ENCODE data around the gene RNF224.

DNA sequence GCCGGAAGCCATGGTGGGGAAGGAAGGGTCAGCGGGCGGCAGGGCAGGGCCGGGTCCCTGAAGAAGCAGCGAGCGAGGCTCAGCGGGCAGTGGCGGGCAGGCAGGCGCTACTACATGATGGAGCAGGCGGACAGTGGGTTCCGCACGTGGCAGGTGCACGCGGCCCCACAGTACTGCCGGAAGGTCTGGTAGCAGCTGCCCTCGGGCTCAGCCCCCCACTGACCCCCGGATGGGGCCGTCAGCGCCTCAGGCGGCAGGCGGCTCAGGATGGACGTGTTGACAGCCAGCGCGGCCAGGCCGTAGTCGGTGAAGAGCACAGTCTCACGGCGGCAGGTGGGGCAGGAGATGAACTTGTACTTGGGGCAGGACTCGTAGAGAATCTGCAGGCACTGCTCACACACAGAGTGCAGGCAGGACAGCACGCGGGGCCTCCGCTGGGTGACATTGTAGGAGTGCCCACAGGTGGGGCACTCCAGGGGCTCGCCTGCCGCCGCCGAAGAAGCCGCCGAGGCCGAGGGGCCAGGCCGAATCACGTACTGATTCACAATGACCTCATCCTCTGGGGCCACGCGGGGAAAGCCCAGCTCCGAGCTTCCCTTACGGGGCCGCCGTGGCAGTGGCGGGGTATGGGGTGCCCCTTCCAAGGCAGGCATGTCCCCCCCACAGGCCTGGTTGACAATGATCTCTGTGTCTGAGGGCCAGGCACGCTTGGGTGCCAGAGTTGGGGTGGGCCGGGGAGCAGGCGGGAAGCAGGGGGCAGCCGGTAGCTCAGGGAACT is 6.8 kb upstream of the RNF224 start:
- TF ChIP-seq, protein P1, sequence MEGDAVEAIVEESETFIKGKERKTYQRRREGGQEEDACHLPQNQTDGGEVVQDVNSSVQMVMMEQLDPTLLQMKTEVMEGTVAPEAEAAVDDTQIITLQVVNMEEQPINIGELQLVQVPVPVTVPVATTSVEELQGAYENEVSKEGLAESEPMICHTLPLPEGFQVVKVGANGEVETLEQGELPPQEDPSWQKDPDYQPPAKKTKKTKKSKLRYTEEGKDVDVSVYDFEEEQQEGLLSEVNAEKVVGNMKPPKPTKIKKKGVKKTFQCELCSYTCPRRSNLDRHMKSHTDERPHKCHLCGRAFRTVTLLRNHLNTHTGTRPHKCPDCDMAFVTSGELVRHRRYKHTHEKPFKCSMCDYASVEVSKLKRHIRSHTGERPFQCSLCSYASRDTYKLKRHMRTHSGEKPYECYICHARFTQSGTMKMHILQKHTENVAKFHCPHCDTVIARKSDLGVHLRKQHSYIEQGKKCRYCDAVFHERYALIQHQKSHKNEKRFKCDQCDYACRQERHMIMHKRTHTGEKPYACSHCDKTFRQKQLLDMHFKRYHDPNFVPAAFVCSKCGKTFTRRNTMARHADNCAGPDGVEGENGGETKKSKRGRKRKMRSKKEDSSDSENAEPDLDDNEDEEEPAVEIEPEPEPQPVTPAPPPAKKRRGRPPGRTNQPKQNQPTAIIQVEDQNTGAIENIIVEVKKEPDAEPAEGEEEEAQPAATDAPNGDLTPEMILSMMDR (IDR thresholded peaks at IDR 0.05): no peak
- no peak for TF ChIP-seq POLR2A (IDR thresholded peaks at IDR 0.05)
